ENCODE data around the gene MCM3AP.

Gene MCM3AP

DNA sequence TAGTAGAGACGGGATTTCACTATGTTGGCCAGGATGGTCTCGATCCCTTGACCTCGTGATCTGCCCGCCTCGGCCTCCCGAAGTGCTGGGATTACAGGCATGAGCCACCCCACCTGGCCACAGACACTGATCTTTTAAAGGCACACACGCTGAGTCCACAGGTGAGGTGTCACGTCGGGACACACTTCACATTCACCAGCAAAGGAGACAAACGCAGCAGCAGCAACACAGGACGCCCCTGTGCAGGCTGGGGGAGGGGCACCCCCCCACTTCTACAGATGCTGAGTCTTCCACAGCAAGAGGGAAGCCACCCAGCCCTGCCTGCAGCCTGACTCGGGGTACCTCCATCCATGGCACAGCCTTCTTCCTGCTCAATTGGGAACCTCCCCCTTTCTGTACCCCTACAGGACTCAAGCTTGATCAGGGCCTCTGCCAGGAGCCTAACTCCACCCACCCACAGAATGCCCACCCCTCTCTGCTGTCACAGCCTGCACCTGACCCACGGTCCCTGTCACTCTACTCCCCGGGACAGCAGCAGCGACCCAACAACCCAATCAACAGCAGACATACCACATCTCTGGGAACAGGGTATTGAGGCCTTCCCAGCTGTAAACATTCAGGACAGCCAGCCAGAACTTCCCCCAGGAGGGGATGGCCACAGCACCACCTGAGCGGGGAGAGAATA, 66.4 kb downstream of the MCM3AP start:
- DNase-seq (ENCODE audit: low read depth in 2 of 2): no peak

DNA sequence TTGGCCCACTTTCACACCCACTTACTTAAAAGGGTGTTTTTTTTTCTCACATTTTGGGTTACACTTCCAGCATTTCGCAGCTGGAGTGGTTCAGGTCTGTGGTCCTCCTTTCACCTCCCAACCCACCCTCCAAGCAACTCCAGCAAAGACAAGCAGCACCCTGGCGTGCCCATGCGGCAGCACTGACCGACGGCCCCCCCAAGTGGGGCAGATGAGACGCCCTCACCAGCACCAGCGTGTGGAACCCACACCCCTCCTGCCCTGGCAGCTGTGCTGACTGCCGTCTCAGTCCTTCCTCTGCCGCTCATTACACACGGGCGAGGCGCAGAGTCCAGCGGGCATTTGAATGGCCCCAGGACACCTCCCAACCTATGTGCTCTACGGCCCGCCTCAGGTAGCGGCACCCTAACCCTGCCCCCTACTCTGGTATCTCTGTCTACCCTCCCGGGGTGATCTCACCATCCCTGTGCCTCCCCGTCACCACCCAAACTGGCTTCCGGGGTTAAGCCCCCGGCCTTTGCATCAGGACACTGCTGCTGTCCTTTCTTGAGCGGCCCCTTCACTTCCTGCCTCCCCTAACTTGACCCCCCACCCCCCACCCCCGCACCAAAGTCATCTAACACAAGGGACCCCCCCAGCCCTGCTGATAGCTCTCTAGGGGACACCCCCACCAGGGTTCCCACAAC, 67.8 kb downstream of the MCM3AP start:
- DNase-seq (ENCODE audit: low read depth in 2 of 2): no peak

DNA sequence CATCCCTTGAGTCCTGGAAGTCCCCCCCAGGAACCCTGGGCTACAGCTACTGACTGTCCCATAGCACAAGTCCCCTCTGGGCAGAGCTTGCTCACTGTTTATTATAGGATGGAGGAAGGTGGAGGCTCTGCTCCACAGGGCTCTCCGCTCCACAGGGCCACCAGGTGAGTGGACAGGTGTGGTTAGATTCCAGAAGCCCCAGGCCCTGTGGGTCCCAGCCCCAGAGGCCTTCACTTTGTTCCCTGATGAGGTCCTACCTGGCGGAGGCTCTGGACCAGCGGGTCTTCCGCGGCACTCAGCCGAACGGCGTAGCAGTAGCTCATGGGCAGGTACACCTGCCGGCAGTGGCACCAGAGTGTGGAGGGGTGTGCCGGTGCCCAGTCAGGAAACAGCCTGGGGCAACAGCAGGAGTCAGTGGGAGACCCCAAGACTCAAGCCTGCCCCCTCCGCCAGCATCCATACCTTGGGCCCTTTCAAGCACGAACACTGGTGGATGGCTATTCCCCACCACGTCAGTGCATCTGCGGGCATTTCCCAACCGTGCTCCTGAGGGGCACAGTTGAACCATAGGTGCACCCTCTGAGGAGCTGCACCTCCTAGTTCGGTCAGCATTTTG, 69.2 kb downstream of the MCM3AP start:
- DNase-seq (ENCODE audit: low read depth in 2 of 2): no peak

DNA sequence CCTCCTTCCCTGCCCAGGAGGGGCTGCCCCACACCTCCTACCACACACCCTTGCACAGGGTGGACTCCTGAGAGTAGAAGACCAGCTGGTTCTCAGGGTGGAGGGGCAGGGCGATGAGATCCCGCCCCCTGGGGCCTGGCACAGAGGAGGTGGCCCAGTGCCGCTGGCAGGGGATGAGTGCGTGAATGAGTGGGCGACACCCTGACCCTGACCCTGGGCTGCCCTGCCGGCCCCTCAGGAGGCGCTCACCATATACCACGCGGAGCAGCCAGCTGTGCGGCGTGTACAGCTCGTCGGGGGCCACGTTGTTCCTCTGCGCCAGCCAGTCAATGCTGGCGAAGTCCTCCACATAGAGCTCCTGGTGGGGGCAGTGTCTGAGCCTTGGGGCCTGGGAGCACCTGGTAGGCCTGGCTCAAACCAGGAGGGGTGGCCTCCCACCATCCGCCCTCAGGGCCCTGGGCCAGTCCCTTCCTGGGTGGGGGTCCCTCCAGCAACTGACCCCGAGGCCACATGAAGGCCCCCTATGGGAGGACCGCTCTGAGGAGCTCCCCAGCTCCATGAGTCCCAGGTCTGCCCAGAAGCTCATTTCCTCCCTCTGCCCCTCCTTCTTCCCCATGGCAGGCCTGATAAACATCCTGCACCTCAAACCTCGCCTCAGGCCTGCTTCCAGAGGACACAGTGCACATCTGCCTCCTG, 69.8 kb downstream of the MCM3AP start:
- no peak for DNase-seq (ENCODE audit: low read depth in 2 of 2)

DNA sequence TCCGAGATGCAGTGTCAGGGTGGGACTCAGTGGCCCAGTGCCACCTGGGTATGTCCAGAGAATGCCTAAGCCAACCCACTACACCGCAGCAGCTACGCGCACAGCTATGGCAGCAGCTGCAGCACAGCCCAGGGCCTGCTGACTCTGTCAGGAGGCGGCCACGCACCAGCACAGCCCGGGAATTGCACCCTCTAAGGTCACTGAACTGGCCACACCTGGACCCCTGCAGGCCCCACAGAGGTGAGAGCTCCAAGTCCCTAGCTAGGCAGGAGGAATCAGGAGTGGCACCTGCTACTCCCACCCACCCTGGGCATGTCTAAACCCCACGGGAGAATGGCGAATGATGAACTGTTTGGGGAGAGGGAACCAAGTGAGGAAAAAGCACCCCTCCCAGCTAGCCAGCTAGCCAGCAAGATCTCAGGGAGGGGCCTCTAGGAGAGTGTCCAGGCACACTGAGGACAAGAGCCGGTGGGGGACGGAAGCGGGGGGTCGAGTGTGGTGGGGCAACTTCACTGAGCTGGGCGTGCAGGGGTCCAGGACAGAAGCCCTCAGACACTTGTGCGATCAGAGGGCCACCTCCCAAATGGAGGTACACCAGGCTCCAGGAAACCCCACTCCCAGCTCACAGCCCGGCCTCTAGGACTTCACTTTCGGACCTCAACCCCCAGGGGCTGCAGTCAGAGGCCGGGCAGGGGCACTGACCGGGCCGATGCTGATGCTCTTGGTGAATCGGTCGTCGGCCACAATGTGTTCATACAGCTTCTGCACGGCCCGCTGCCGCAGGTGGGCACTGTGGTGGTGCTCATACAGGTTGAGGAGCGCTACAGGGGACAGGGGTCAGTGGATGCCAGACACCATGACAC, 70.7 kb downstream of the MCM3AP start:
- DNase-seq (ENCODE audit: low read depth in 2 of 2): no peak

DNA sequence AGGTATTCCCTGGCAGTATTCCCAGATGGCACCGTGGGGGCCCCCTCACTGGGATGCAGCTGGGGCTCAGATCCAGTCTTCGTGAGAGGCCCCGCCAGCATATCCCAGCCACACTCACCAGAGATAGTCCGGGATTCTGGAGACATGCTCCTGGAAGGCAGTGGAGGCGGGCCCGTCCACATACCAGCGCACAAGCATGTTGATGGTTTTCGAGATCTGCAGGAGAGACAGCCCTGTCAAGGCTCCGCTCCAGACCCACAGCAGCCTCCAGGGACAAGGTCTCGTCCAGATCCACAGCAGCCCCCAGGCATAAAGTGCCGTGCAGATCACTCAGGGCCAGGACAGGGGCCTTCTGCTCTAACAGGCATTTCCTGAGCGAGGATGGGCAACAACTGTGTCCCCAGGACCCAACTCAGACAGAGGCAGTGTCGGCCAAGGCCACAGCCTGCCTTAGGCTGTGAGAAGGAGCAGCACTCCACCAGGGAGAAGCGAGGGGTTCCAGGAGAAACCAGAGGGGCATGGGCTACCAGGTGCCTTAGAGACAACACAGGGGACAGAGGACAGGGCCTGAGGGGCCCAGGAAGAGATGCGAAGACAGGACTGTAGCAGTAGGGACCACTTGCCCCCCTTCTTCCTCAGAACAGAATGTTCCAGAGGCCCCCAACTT, 71.7 kb downstream of the MCM3AP start:
- no peak for DNase-seq (ENCODE audit: low read depth in 2 of 2)

DNA sequence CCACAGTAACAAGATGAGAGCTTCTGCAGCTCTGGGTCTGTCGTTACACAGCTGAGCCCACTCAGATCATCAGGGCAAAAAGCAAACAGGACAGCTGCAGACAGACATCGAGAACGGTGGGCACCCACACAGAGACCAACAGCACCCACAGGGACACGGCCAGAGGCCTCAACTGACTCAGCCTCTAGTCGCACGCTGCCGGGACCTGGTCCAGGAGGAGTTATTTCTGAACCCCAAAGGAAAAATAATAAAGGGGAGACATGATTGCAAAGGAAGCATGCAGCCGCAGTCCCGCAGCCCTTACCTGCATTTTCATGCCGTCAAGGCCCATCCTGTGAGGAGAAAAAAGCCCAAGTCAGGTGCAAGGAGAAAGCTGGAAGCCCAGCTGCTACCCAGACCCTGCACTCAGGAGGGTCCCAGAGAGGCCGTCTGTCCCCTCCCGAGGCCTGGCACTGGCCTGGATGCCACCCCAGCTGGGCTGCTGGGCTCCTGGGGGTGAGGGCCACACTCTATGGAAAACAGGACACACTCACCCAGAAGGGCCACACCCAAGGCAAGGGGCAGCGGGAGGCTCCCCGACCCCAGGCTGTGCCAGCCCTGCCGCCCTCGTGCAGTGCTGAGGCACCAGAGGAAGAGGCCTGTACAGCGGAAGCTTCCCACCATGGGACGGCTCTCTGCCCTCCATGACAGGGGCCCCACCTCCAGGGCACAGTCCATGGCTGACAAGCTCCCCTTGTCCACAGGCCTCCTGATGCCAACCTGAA, 72.5 kb downstream of the MCM3AP start:
- no peak for DNase-seq (ENCODE audit: low read depth in 2 of 2)

DNA sequence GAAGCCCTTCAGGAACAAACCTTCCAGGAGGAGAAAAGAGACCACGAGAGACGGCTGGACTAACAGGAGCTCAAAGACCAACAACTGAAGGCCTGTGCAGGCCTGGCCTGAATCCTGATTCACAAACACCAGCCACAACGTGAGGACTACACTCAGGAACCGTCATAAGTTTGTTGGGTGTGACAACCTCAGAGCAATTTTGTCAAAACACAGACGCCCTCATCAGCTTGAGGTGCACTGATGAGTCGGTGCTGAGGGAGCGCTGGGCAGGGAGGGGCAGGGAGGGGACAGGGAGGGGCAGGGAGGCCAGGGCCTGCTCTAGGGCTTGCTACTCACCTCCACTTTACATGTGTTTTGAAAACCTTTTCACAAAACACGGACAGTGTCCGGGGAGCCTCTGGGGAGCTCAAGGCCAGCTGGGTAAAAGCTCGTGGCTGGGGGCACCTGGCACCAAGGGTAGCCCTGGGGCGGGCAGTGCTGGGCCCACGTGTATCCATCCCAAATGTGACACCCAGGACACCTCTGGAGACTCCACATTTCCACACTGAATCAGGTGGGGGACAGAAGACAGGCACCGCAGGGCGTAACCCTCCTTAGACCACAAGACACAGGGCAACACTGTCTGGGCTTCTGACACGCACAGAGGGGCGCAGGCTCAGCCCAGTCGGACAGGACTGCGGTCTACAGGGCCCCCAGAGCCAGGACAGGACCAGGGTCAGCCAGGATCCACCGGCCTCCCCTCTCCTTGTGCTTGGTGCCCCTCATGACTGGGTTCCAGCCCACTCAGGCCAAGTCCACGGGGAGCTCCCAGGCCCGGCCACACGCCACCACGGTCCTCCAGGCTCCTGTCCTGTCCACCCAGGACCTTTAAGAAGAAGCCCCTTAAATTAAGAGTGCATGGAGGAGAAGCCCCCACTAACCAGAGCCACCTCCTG, 73.4 kb downstream of the MCM3AP start:
- no peak for DNase-seq (ENCODE audit: low read depth in 2 of 2)

DNA sequence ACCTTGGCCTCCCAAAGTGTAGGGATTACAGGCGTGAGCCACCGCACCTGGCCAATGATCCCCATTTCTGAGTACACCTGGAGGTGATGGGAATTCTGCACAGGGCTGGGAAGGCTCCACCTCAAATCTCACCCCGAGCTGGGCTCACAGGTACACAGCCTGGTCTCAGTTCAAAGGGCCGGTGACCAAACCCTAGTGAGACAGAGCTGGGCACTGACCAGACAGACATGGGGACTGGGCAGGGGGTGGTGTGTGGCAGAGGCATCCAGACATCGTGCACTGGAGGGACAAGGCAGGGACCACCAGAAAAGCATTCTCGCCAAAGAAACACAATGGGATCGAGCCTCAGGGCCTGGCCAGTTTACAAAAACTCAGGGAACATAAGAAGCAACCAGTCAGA, 74.0 kb downstream of the MCM3AP start:
- no peak for DNase-seq (ENCODE audit: low read depth in 2 of 2)

DNA sequence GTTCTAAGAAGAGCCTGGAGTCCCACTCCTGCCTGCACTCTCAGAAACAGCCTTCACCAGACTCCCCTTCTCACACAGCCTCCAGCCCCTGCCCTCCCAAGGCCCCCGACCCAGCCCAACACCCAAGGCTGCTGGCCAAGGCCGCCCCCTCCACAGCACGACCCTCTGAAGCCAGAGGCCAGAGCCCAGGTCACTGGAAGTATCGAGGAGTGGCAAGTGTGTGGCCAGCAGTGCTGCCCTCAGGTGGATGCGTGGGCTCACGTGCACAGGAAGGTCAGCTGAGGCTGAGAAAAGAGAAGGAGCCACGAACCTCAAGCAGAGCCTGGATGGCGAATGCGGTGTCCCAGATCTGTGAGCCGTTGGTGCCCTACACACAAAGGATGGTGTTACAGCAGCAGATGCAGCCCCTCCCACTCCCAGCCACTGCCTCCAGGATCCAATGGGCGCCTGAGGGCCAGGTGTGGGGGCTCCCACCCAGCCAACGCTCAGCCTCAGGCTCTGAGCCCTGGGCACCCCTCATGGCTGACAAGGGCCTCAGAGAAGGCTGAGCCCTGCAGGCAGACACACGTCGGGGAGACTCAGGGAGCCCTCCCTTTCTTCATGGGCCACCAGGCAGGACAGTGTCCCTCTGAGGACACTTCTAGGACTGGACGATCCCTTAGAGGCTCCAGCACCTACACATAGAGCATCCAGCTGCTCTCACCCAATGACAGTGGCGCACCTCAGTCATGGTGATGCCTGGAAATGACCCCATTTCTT, 74.9 kb downstream of the MCM3AP start:
- DNase-seq (ENCODE audit: low read depth in 2 of 2): no peak

DNA sequence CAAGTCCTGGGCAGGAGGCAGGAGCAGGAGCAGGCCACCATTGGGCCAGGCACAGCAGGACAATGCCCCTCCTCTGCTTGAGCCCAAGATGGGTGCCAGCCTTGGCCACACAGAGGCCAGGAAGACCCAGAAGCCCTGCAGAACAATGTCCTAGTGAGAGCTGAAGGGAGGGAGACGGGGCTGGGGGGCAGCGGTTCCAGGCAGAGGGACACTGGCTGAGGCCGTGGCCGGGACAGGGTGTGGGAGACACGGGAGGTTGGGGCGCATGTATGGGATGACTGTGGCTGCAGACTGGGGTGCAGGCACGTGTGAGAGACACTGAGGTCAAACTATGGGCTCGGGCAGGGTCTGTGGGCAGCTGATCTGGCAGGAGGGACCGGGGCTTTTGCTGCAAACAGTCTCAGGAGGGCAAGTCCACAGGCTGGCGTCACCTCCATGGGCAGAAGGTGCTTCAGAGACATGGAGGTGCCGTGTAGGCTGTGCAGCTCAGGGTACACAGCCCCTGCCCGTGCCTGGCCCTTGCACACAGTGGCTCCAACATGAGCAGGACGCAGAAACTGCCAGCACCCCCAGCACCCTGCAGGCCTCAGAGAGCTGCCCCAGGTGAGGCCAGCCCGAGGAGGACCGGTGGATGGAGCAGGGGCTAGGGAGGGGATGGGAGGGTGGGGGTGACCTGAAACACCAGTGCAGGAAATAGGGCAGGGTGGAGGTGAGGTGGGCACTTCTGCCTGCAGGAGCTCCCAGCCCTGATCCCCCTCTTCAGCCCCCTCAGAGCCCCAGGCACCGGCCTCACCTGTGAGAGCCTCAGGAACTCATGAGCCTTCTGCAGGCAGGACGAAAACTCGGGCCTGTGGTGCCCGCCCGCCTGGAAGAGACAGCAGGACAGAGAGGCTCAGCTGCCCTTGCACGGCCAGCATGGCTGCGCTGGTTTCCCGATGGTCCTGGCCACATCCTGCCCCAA, 76.4 kb downstream of the MCM3AP start:
- no peak for DNase-seq (ENCODE audit: low read depth in 2 of 2)

DNA sequence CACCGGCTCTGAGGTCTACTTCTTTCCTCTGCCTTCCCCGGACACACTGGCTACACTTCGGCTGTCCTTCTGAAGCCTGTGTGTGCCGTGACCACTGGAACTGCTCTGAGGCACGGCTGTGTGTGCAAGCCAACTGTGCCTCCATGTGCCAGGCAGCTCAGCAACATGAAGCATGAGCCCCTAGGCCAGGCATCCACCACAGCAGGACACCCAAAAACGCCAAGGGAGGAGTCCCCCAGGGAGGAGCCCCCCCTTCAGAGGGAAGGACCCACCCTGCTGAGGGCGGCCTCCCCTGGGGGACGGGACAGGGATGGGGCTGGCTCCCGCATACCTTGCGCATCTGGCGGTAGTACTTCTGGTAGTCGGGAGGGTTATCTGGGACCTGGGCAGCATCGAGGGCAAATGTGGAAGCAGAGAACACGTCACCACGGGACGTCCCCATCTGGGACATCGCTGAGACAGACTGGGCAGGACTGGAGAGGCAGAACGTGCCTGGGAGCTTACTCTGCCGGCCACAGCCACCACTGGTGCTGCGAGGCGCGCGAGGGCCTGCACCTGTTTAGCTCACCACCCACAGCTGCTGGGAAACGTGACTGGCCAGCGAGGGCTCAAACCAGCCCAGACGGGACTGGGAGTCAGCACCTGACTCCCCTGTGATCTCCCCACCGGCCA, 77.4 kb downstream of the MCM3AP start:
- DNase-seq (ENCODE audit: low read depth in 2 of 2): no peak

DNA sequence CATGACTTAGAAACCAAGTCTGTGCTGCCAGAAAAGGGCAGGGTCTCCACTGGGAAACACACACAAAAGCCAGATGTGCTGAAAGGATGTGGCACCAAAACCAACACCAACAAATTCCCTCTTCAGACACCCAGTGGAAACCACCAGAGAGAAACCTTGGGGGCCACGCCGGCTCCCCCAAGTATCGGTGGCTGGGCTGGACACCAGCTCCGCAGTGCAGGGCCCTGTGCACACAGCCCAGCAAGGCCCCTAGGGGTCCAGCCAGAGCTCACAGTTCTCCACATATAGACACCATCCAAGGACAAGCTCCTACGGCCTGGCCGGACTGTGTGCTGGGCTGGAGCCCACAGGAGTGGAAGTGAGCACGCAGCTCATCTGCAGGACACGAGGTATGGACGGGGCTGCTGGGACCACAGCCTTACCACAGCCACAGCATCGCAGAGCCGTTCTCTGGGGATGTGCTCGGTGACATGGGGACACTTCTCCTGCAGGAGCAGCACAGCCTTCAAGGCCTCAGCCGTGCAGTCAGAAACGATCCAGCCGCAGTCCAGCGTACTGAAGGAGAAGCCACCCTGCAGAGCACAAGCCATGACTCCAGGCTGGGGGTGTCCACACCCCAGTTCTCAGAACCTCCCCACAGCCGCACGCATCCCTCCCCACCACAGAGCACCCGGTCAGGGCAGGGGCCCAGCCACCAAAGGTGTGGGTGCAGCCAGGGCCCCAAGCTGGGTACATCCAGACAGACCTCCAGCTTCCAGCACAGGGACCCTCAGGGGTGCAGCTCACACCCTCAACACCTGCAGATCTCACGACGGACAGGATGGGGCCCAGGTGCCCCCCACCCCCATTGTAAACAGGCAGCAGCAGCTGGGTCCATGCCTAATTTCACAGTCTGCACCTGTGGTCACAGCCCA, 78.1 kb downstream of the MCM3AP start:
- DNase-seq (ENCODE audit: low read depth in 2 of 2): no peak

DNA sequence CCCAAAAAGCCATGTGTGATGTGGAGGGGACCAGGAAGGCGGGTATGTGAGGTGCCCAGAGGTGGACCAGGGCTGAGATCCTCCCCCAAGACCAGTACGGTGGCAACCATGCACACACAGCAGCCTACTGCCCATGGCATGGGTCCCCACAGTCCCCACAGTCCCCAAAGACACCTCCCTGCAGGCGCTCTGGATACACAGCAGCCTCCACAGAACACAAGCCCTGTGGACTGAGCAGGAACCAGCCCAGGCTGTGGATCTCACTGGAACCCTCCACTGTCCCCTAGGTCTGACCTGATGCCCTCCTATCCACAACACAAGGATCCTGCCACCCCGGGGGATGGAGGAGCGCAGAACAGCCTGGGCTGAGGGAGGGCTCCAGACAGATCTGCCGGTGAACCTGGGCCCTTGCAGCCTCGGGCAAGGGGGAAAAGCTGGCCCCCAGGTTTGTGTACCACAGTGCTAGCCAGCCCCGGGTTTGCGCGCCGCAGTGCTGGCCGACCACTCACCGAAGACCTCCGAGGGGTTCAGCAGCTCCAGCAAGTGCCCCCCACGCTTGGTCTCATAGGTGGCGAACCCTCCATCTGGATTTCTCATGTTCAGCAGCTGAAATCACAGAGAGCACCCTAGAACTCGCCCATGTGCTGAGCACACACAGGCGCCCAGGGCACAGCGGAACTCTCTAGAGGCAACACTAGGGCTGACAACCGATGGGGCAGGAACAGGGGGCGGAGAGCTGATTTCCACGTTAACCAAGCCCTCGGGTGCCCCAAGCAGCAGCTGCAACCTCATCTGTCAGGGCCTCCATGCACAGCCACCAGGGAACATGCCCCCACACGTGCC, 79.0 kb downstream of the MCM3AP start:
- DNase-seq (ENCODE audit: low read depth in 2 of 2): no peak

DNA sequence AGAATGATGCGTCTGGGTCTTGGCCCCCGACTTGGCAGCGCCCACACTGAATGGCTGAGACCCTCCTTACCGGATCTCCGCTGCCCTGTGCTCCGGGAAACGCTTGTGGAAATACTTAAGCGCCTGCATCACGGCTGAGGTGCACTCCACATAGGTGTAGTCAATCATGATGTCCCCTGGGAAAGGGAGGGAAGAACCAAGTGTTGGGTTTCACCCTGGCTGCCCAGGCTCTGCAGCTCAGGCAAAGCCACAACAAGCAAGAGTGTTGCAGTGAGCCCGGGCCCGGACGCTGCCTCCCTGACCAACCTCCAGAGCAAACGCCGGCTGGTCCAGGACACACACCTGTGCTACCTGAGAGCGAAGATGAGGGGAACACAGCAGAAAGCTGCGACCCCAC, 79.6 kb downstream of the MCM3AP start:
- DNase-seq (ENCODE audit: low read depth in 2 of 2): no peak
